DMS 273 treated with DMSO at 0.1 percent for 48 hours (cell line): Measurements from ENCODE around the gene SPON2.

ENCODE experiments used
- DNase-seq: peaks from one replicate; lab custom pipeline; 2025; lab: John Stamatoyannopoulos, UW

The SPON2 gene

DNA sequence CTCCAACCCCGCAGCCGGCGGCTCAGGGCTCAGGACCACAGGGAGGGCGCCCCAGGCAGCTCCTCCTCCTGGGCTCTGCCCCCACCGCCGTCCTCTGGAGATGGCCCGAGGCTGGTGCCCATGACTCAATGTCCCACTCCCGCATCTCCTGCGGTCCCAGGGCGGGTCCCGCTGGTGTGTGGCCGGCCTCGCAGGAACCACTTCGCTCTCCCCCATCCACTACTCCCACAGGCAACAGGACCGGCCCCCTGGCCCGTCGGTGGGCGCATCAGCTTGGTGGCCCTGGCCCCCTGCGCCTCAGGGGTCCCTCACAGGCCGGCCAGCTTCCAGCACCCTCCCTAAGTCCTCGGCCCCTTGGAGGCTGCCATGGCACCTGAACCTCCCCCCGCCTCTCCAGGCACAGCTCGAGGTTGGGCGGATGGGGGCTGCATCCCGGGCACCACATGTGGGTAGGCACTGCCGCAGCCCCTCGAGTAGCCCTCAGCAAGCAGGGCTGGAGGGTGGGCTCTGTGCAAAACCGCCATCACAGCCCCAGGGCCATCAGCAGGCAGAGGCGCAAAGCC lies 22.8 kb upstream of the SPON2 start:
- no peak for DNase-seq

DNA sequence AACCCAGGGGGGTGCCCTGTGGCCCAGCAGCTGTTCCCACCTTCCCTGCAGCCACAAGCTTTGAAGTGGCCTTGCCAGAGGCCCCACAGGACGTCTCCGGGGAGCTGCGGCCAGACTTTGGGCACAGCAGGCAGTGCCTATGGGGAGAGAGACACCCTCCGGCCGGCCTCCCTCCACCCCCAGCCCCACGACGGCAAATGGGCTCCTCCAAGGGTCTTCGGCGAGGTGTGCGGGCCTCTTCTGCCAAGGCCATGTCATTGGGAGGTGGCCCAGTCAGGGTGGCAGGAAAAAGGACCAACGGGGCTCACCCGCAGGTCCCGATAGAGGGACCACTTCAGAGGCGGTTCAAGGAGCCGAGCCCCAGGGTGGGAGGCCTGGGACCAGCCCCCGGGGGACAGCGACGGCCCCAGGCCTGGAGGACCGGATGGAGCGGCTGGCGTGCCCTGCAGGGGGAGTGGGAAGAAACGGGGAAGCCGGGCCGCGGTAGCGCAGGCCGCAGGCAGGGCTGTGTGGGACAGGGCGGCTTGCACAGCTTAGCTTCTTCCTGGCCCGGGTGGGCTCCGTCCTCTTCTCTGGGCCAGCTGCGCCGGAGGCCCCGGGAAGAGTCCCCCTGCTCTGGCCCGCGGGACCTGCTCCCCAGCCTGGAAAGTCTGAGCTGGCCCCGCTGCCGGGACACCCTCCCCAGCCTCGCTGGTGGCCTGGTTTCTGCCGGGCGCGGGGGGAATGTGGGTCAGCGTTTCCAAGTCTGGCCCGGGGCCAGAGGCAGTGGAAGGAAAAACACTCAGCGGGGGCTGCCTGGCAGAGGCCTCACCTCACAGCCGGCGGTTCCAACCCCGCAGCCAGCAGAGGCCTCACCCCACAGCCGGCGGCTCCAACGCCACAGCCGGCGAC lies 21.9 kb upstream of the SPON2 start:
- peak; percentile 10 for DNase-seq

DNA sequence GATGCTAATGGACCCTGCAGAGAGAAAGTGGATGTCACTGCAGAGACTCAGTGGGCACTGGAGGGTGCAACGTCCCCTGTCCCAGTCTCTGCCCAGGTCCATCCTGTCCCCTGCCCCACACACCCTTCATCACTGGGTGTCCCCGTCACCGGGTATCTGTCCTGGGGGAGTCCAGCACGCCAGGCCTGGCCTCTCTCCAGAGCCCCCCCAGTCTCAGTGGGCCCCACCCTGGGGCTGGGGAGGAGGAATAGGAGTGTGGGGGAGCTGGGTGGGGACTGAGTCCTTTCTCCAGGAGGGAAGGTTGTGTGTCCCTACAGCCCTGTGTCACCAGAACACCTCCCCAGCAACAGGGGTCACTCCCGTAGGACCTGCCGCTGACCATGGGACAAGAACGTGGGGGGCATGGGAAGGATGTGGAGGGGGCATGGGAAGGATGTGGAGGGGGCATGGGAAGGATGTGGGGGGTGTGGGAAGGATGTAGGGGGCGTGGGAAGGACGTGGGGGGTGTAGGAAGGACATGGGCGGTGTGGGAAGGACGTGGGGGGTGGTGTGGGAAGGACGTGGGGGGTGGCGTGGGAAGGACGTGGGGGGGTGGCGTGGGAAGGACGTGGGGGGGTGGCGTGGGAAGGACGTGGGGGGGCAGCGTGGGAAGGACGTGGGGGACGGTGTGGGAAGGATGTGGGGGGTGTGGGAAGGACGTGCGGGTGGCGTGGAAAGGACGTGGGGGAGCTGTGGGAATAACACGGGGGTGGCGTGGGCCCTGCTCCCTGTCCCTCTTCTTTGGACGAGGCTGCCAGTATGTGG lies 21.0 kb upstream of the SPON2 start:
- no peak for DNase-seq

DNA sequence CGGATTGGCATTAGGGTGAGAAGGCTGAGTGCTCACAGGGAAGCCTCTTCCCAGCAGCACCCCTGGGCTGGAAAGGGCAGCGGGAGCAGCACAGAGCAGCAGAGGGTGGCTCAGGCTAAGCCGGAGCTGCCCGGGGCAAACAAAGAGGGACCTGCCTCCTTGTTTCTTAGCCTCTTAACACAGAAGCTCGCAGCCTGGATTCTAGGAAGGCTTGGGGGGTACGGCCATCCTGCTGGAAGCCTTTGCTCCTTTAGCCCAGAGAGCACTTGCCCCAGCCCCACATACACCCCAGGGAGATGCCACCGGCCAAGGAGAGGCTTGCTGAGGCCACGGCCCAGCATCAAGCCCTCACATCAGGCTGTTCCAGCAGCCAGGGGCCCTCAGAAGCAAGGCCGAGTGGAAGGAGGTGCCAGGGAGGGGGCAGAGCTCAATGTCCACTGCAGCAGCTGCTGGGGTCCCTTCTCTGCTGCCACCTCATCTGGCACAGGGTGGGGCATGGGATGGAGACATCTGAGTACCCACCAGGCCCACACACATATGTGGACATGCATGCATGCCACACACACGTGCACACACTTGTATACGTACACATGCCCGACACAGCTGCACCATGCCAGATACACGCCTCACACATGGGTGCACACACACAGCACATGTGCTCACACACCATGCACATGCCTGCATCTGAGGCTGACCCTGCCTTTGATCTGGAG lies 20.3 kb upstream of the SPON2 start:
- no peak for DNase-seq

DNA sequence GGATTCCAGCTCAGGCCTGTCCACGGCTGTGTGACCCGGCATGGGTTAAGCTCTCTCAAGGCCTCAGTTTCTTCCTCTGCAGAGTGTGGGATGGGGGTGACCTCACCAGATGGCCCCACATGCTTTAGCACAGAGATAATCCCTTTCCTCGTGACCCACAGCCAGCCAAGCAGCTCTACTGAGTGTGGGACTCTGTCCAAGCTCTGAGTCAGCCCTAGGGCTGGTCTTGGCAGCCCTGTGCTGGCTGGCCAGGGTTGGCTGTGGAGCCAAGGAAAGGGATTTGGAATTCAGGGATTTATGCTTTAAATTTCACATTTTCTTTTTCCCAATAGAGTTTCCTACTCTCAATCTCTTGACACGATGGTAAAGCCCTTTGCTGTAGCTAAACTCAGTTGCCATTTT lies 19.7 kb upstream of the SPON2 start:
- DNase-seq, result peak; percentile 31

DNA sequence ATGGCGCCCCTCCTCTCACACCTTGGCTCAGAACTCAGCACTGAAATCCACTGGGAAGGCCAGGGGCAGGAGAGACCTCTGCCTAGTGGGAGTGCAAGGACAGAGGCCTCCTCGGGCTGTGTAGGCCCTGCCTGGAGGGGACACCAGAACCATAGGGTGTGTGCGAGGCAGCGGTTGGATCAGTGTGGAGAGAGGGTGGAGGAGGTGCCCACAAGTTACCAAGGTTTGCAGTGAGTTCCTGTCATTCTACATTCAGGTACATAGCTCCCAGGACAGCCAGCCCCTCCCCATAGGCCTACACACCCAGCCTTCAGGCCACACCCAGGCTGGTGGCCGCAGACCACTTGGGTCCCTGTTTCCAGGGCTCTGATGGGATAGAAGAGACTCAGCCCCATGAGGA lies 19.2 kb upstream of the SPON2 start:
- no peak for DNase-seq

DNA sequence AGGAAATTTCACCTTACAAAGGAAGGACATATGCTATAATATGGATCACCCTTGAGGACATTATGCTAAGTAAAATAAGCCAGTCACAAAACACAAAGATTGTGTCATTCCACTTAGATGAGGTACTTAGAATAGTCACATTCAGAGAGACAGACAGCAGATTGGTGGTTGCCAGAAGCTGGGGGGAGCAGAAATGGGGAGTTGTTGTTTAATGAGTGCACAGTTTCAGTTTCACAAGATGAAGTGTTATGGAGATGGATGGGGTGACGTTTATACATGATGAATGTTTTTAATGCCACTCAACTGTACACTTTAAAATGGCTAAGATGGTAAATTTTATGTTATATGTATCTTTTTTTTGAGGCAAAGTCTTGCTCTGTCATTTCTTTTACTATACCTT lies 14.8 kb upstream of the SPON2 start:
- DNase-seq, result no peak

DNA sequence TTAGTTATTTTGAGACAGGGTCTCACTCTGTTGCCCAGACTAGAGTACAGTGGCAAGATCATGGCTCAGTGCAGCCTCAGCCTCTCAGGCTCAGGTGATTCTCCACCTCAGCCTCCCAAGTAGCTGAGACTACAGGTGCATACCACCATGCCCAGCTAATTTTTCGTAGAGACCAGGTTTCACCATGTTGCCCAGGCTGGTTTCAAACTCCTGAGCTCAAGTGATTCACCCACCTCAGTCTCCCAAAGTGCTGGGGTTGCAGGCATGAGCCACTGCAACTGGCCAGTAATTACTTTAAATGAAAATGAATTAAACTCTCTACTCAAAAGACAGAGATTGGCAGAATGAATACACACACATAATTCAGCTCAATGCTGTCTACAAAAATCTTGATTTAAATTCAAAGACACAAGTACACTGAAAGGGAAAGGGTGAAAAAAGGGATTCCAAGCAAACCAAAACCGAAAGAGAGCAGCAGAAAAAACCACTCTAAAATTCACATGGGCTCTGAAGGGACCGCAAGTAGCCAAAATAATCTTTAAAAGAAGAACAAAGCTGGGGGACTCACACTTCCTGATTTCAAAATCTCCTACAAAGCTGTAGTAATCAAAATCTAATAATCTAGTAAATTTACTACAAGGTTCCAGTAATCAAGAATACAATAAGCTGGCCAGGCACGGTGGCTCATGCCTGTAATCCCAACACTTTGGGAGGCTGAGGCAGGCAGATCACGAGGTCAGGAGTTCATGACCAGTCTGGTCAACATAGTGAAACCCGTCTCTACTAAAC lies 11.8 kb upstream of the SPON2 start:
- DNase-seq, result no peak

DNA sequence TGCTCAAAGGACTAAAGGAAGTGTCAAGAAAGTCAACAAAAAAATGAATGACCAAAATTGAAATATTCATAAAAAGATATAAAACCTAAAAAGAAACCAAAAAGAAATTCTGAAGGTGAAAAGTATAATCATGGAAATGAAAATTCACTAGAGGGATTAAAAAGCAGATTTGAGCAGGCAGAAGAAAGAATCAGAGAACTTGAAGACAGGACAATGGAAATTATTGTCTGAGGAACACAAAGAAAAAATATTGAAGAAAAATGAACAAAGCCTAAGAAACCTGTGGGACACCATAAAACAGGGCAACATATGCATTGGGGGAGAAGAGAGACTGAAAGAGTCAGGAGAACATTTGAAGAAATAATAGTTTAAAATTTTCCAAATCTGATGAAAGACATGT lies 9.9 kb upstream of the SPON2 start:
- no peak for DNase-seq

DNA sequence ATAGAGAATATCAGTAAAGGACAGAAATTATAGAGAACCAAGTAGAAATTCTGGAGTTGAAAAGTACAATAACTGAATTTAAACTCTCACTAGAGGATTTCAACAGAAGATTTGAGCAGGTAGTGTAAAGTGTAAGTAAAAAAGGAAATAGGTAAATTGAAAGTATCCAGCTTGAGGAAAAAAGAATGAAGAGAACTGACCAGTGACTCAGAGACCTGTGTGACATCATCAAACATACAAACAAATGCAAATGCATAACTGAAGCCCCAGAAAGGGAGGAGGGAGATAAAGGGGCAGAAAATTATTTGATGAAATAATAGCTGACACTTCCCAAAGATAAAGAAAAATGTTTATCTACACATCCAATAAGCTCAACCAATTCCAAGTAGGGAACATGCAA lies 8.3 kb upstream of the SPON2 start:
- no peak for DNase-seq

DNA sequence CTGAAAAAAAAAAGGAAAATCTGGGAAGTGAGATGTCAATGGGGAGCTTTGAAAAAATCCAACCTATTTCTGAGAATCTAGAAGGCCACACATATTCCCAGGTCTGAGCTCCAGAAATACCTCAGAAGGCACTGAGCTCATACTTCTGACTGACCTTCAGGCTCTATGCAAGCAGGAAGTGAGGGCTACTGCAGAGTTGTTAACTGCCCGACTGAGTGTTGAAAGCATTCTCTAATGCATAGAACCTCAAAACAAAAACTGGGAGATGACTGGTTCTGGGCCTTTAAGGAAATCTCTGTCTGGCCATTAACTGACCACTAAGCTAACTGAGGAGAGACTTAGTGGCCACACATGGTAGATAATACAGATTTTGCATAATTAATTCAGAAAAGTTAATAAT lies 7.6 kb upstream of the SPON2 start:
- DNase-seq, result no peak

DNA sequence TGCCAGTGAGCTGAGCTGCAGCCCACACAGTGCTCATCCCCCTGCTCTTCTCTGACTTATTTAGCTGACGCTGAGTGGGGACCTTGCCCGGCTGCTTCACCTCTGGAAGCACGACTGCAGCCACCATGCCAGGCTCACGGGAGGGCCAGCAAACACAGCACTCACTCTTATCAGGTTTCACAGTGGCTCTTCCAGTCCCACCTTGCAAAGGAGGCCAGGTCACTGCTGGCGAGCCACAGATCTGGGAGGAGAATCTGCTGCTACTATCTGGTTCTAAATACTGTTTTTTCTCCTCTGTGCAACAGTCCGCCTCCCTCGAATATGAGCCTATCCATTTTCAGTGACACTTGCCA lies 6.7 kb upstream of the SPON2 start:
- no peak for DNase-seq

DNA sequence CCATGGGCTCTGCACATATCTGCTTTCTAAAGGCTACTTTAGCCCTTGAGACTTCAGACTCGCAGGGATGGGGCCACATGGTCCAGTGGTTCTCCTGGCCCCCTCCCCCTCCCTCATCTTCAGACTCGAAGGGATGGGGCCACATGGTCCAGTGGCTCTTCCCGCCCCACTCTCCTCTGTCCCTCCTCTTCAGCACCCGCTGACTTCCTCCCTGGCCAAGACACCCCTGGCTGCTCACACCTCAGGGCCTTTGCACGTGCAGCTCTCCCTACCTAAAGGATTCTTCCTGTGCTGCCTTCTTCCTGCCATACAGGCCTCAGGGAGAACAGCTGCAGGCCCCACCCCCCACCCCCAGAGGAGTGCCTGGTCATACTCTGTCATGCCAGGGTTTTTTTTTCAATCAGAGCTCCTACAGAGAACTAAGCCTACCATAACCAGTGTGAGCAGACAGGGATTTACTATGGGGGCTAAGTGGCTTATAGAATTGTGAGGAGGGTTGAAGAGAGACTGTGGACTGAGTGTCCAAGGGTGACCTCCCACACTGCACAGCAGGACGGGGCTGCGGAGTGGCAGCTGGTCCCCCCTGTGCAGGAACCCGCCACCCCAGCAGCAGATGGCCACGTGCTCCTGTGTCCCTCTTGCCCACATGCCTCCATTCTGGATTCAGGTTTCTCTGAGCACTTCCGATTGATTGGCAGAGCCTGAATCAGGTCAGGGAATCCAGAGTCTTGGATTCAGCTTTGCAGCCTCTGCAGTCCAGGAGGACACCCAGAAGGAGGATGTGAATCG lies 6.1 kb upstream of the SPON2 start:
- DNase-seq, result no peak

DNA sequence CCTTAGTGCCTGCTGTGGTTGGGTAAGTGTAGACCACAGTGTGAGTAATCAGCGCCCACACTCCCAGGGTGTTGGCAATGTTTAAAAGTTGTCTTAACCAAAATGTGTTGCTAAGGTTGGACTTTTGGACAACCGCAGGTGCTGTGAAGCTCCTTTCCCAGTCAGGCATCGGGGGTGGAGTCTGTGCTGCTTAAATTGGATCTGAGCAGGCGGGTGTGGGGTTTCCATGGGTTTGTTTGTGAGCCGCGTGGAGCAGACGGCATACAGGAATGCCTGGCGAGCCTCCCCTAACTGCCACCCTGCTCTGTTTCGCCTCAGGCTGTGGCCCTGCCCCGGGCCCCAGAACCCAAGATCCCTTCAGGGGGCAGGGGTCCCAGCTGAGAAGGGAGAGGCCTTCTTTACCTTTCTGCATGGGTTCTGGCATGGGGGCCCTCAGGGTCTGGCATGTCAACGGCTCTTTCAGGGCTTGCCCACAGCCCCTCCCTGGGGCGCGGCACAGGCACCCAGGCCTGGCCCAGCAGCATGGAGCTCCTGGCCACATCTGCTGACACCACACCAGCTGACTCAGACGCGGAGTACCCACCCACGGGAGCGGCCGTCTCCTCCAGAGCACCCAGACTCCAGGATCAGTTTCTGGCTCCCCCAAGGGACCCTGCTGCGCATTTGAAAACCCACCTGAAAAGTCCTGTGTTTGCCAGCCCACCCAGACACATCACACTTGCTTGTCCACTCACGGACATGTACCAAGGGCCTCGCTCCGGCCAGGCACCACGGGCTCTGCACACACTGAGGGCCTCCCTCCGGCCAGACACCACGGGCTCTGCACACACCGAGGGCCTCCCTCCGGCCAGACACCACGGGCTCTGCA lies 5.1 kb upstream of the SPON2 start:
- DNase-seq, result no peak

DNA sequence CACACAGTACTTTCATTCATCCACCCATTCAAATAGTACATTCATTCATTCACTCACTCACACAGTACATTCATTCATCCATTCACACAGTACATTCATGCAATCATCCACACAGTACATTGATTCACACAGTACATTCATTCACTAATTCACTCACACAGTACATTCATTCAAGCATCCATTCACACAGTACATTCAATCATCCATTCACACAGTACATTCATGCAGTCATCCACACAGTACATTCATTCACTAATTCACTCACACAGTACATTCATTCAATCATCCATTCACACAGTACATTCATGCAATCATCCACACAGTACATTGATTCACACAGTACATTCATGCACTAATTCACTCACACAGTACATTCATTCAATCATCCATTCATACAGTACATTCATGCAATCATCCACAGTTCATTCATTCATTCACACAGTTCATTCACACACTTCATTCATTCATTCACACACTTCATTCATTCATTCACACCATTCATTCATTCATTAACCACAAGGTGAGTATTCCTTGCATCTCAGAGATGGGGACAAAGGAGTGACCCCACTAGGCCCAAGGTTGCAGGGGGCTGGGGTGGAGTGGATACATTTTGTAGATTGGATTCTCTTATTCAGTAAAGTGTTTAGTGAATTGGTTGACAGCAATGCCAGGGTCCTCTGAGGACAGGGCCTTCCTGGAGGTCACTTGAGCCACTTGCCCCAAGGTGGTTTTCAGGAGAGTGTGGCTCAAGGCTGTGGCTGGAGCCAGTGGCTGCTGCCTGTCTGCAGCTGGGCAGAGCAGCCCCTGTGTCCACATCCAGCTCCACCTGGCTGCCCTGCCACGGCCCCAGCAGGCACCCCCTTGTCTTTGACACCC lies 4.3 kb upstream of the SPON2 start:
- no peak for DNase-seq

DNA sequence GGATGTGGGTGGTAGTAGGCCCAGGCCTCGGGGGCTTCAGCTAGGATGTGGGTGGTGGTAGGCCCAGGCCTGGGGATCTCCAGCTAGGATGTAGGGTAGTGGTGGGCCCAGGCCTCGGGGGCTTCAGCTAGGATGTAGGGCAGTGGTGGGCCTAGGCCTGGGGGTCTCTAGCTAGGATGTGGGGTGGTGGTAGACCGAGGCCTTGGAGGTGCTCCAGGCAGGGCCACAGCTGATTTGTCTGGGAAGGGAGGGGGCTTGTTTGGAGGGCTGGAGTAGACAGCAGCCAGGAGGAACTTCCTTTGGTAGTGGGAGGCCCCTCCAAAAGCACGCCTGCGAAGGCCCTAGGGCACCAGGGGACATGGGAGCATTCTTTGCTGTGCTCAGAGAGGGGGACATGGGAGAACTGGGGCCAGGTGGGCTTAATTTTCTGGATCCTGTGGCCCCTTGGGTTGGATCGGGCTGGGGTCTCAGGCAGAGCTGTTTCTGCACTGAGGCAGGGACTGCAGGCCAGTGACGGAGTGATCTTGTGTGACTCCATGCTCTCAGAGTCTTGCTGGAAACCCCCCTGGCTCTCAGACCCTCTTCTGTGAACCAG lies 3.3 kb upstream of the SPON2 start:
- no peak for DNase-seq

DNA sequence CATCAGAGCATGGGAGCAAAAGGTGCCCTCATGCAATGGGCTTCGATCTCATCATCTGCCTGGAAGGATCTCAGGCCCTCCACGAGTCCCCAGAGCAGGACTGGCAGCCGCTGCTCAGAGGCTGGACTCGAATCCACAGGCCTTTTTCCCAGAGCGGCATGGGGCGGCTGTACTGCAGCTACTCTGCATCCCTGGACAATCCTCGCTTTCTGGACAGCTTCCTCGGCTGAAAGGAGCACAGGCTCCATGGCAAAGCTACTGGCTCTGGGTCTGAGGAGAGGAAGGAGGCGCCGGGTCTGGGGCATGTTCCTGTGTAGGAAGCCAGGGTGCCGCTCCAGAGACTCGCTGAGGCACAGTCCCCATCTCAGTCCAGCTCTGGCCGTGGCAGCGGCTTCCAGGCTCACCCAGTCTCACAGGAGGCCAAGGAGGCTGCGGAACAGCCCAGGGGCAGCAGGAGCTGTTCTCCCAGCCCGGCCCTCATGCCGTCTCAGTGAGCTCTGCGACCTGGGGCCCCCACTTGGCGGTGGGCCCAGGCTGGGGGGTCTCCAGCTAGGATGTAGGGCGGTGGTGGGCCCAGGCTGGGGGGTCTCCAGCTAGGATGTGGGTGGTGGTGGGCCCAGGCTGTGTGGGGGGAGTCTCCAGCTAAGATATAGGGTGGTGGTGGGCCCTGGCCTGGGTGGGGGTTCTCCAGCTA lies 2.7 kb upstream of the SPON2 start:
- DNase-seq, result no peak
